Activated CD4-positive, alpha-beta T cell treated with anti-CD3 and anti-CD28 coated beads, Interleukin-2, amount 10 ng/mL, durations not matched to agents 7 days and 5 days (primary cell): ENCODE results near the gene CLCNKB. TPM values are rescaled to one million over a fixed set of nuclear protein-coding genes. Genes with fewer than 3 reads are reported as not detected.
"Not testable (repeated sequence)": the region's sequence is repeated elsewhere in the genome, so short reads cannot be mapped to it uniquely, and the experiment has no call there.

ENCODE experiments used
- CTCF ChIA-PET: fragments of 350-600 bp; sonication (Branson Sonifier 250); formaldehyde crosslinking; loops from one replicate; lab custom pipeline; 2021; ENCODE audit warnings: antibody characterized with exemption; lab: Charles Lee
- POLR2A ChIA-PET: fragments of 350-600 bp; sonication (Branson Sonifier 250); formaldehyde crosslinking; loops from one replicate; lab custom pipeline; 2021; ENCODE audit warnings: antibody characterized with exemption; lab: Charles Lee
- DNase-seq: peaks from one replicate; pipeline ENCODE4 v3.0.0-alpha.2; 2020
- H3K27ac Mint-ChIP-seq: one replicate; pipeline ENCODE4 v1.8.0; 2021; ENCODE audit warnings: mild to moderate bottlenecking, moderate library complexity, mixed read lengths
- H3K27me3 Mint-ChIP-seq: one replicate; pipeline ENCODE4 v1.8.0; 2021; ENCODE audit warnings: mixed read lengths
- H3K36me3 Mint-ChIP-seq: one replicate; pipeline ENCODE4 v1.8.0; 2021; ENCODE audit warnings: low read depth, mixed read lengths
- H3K4me1 Mint-ChIP-seq: one replicate; pipeline ENCODE4 v1.8.0; 2021; ENCODE audit warnings: mixed read lengths
- H3K4me3 Mint-ChIP-seq: one replicate; pipeline ENCODE4 v1.8.0; 2021; ENCODE audit warnings: mild to moderate bottlenecking, moderate library complexity, mixed read lengths
- H3K9me3 Mint-ChIP-seq: one replicate; pipeline ENCODE4 v1.8.0; 2021; ENCODE audit warnings: mixed read lengths
- total RNA-seq, 2 experiments: library from RNA; stranded (reverse); gene quantifications; one replicate each; pipeline ENCODE4 v1.2.3, GENCODE V29; 2021

Gene CLCNKB
- total RNA-seq, 2 experiments from 2014 or later = not detected

- peaks cover 2% of the 10 kb centered on the region for H3K4me1 Mint-ChIP-seq
- no peak overlapping the region for H3K4me3 Mint-ChIP-seq
- no peaks in the 10 kb centered on the region for H3K9me3 Mint-ChIP-seq
- H3K36me3 Mint-ChIP-seq = no peaks in the 10 kb centered on the region
- no peak overlapping the region for H3K27ac Mint-ChIP-seq
- no peak for DNase-seq
- ChIA-PET POLR2A (no interaction called here), CTCF (interaction anchor here (0.9 kb wide), 1 partner anchor 9 kb away, joined by 3 read pairs; no protein-coding TSS in a partner anchor)
- peaks cover 7% of the 10 kb centered on the region for H3K27me3 Mint-ChIP-seq
Measured at GRCh38 chr1:16046842-16047241, 3.3 kb downstream of the CLCNKB start.

- H3K27me3 Mint-ChIP-seq = peaks cover 7% of the 10 kb centered on the region
- no peaks in the 10 kb centered on the region for H3K36me3 Mint-ChIP-seq
- ChIA-PET POLR2A (no interaction called here), CTCF (no interaction called here)
- H3K4me1 Mint-ChIP-seq = peaks cover 2% of the 10 kb centered on the region
- H3K4me3 Mint-ChIP-seq = no peak overlapping the region
- H3K27ac Mint-ChIP-seq = no peak overlapping the region
- H3K9me3 Mint-ChIP-seq = no peaks in the 10 kb centered on the region
- DNase-seq = no peak
Measured at GRCh38 chr1:16047791-16048475, 4.4 kb downstream of the CLCNKB start.

GRCh38 chr1:16048573-16049189 lies 5.1 kb downstream of the CLCNKB start:
- Mint-ChIP-seq H3K36me3 (no peaks in the 10 kb centered on the region), H3K4me1 (peaks cover 2% of the 10 kb centered on the region), H3K27me3 (peaks cover 7% of the 10 kb centered on the region), H3K9me3 (no peaks in the 10 kb centered on the region), H3K4me3 (no peak overlapping the region), H3K27ac (no peak overlapping the region)
- CTCF ChIA-PET = no interaction called here
- no peak for DNase-seq
- POLR2A ChIA-PET = no interaction called here

- DNase-seq = no peak
- CTCF ChIA-PET = no interaction called here
- Mint-ChIP-seq H3K27ac (no peak overlapping the region), H3K36me3 (no peaks in the 10 kb centered on the region), H3K9me3 (no peaks in the 10 kb centered on the region), H3K4me3 (no peak overlapping the region), H3K27me3 (peaks cover 7% of the 10 kb centered on the region), H3K4me1 (peaks cover 2% of the 10 kb centered on the region)
- POLR2A ChIA-PET = no interaction called here
Measured at GRCh38 chr1:16050328-16050727, 6.7 kb downstream of the CLCNKB start.

GRCh38 chr1:16051039-16051438 lies 7.5 kb downstream of the CLCNKB start:
- CTCF ChIA-PET = no interaction called here

GRCh38 chr1:16051949-16052348 lies 8.4 kb downstream of the CLCNKB start:
- H3K27me3 Mint-ChIP-seq, CTCF ChIA-PET, H3K4me1 Mint-ChIP-seq: not testable (repeated sequence)

More at GRCh38 chr1:16051039-16051438, 7.5 kb downstream of the CLCNKB start:
- peaks cover 6% of the 10 kb centered on the region for H3K4me1 Mint-ChIP-seq
- POLR2A ChIA-PET = no interaction called here
- H3K27ac Mint-ChIP-seq = no peak overlapping the region
- H3K9me3 Mint-ChIP-seq = no peaks in the 10 kb centered on the region
- peaks cover 7% of the 10 kb centered on the region for H3K27me3 Mint-ChIP-seq
- no peaks in the 10 kb centered on the region for H3K36me3 Mint-ChIP-seq
- no peak for DNase-seq
- H3K4me3 Mint-ChIP-seq = no peak overlapping the region

GRCh38 chr1:16053781-16054502 lies 10.4 kb downstream of the CLCNKB start:
- CTCF ChIA-PET = interaction anchor here (0.6 to 1.5 kb wide), 3 partner anchors 25 to 258 kb away, joined by 3 to 5 read pairs (median 4); no protein-coding TSS in a partner anchor
- H3K27me3 Mint-ChIP-seq = peaks cover 4% of the 10 kb centered on the region

More at GRCh38 chr1:16051949-16052348, 8.4 kb downstream of the CLCNKB start:
- POLR2A ChIA-PET, H3K36me3 Mint-ChIP-seq, H3K27ac Mint-ChIP-seq, H3K4me3 Mint-ChIP-seq, DNase-seq, H3K9me3 Mint-ChIP-seq: not testable (repeated sequence)

GRCh38 chr1:16054598-16055540 lies 11.3 kb downstream of the CLCNKB start:
- H3K27me3 Mint-ChIP-seq = peaks cover under 1% of the 10 kb centered on the region
- H3K9me3 Mint-ChIP-seq = no peaks in the 10 kb centered on the region
- no peaks in the 10 kb centered on the region for H3K36me3 Mint-ChIP-seq
- POLR2A ChIA-PET = no interaction called here
- H3K4me1 Mint-ChIP-seq = peaks cover 6% of the 10 kb centered on the region
- CTCF ChIA-PET = interaction anchor here (0.6 to 1.7 kb wide), 6 partner anchors 8 to 259 kb away, joined by 3 to 6 read pairs (median 4); no protein-coding TSS in a partner anchor
- H3K27ac Mint-ChIP-seq = no peak overlapping the region
- no peak overlapping the region for H3K4me3 Mint-ChIP-seq
- DNase-seq = no peak

More at GRCh38 chr1:16053781-16054502, 10.4 kb downstream of the CLCNKB start:
- no peaks in the 10 kb centered on the region for H3K9me3 Mint-ChIP-seq
- POLR2A ChIA-PET = no interaction called here
- H3K36me3 Mint-ChIP-seq = no peaks in the 10 kb centered on the region
- H3K27ac Mint-ChIP-seq = peak overlapping the region; percentile 68
- H3K4me3 Mint-ChIP-seq = no peak overlapping the region
- DNase-seq = no peak
- peaks cover 6% of the 10 kb centered on the region for H3K4me1 Mint-ChIP-seq

GRCh38 chr1:16055613-16056520 lies 12.3 kb downstream of the CLCNKB start:
- peak; percentile 89 for DNase-seq
- H3K4me3 Mint-ChIP-seq = no peak overlapping the region
- peaks cover 6% of the 10 kb centered on the region for H3K4me1 Mint-ChIP-seq
- no peak overlapping the region for H3K27ac Mint-ChIP-seq
- H3K9me3 Mint-ChIP-seq = no peaks in the 10 kb centered on the region
- POLR2A ChIA-PET = no interaction called here
- H3K27me3 Mint-ChIP-seq = peaks cover 3% of the 10 kb centered on the region
- no peaks in the 10 kb centered on the region for H3K36me3 Mint-ChIP-seq
- CTCF ChIA-PET = interaction anchor here (0.9 to 1.7 kb wide), 6 partner anchors 9 to 260 kb away, joined by 3 to 6 read pairs (median 4); no protein-coding TSS in a partner anchor

- H3K36me3 Mint-ChIP-seq, H3K27me3 Mint-ChIP-seq, DNase-seq, H3K9me3 Mint-ChIP-seq, H3K4me3 Mint-ChIP-seq, POLR2A ChIA-PET, H3K4me1 Mint-ChIP-seq: not testable (repeated sequence)
- CTCF ChIA-PET = interaction anchor here (1.1 to 1.7 kb wide), 2 partner anchors 11 to 251 kb away, joined by 3 to 6 read pairs; no protein-coding TSS in a partner anchor
- H3K27ac Mint-ChIP-seq = peak overlapping the region; percentile 25
Measured at GRCh38 chr1:16056521-16056912, 12.9 kb downstream of the CLCNKB start.

- H3K4me3 Mint-ChIP-seq, H3K27ac Mint-ChIP-seq, H3K36me3 Mint-ChIP-seq: not testable (repeated sequence)
Measured at GRCh38 chr1:16057314-16057915, 13.8 kb downstream of the CLCNKB start.

More at GRCh38 chr1:16057314-16057915, 13.8 kb downstream of the CLCNKB start:
- H3K4me1 Mint-ChIP-seq, DNase-seq, H3K27me3 Mint-ChIP-seq, POLR2A ChIA-PET, H3K9me3 Mint-ChIP-seq: not testable (repeated sequence)
- CTCF ChIA-PET = interaction anchor here (0.8 to 1.1 kb wide), 2 partner anchors 34 to 252 kb away, joined by 3 read pairs; no protein-coding TSS in a partner anchor
